Stimulated activated CD8-positive, alpha-beta memory T cell treated with anti-CD3 and anti-CD28 coated beads, Interleukin-2, amount 100 ng/mL, for 48 hours (primary cell): ENCODE data around the gene SH2D6.
"Not testable (repeated sequence)": the region's sequence is repeated elsewhere in the genome, so short reads cannot be mapped to it uniquely, and the experiment has no call there.

Experiments used
- DNase-seq, 2 donors: peaks; one replicate each; pipeline ENCODE4 v3.0.0-alpha.2; 2020; ENCODE audit warnings: low read depth in 2 of 2

The SH2D6 gene

DNA sequence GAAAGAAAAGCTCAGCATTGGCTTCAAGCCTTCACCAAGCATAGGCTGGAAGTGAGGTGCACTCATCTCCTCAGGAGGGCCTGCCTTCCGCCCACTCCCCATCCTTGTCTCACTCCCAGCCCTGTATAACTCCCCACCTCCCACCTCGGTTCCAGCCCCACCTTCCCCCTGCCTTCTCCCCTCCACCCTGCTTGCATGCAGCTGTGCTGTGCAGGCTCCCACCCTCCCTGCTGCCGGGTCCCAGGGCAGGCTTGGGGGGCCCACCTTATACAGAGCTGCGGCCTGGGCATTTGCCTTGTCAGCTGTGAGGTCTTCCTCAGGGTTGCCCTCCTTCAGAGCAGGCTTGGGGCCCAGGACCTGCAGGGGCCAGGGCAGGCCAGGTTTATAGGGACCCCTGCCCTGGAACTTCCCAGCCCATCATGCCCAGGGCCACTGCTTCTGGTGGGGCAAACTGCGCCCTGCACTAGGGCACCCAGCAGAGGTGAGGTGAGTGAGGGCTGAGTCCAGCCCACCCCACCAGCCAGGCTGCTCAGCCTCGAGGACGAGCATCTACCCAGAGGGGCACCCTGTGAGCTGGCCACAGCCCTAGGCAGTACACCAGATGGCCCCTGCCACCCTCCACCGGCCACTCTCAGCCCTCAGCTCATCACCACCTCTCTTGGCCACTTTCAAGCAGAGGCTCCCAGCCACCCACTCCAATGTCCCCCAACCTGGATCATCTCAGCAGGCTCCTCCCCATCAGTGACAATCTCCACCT, 19.9 kb upstream of the SH2D6 start:
- DNase-seq = no peak

DNA sequence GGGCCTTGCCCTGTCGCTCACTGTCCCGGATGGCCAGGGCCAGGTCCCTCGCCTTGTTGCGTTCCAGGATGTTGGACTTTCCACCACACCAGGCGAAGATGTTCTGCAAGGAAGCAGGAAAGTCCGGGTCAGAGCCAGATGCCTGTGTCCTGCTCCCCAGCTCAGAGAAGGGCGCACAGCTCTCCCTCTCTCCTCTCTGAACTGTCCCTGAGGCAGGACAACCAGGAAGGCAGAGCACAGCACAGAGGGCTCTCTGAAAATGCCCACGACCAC, 19.4 kb upstream of the SH2D6 start:
- DNase-seq = no peak

DNA sequence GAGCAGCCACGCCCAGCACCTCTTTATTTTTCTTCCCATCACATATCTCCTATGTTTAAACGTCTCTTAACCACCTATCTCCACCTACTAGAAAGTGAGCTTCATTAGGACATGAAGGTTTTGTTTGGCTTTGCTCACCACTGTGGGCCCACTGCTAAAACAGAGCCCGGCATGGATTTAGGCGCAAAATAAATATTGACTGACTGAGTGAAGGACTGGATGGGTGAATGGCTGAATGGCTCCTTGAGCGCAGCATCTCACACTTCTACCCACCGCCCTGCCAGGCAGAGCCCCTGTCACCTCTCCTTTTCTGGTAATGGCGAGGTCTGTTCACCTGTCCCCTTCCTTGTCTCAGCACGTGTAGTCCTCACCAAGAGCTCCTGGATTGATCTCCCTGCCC, 18.5 kb upstream of the SH2D6 start:
- no peak for DNase-seq

DNA sequence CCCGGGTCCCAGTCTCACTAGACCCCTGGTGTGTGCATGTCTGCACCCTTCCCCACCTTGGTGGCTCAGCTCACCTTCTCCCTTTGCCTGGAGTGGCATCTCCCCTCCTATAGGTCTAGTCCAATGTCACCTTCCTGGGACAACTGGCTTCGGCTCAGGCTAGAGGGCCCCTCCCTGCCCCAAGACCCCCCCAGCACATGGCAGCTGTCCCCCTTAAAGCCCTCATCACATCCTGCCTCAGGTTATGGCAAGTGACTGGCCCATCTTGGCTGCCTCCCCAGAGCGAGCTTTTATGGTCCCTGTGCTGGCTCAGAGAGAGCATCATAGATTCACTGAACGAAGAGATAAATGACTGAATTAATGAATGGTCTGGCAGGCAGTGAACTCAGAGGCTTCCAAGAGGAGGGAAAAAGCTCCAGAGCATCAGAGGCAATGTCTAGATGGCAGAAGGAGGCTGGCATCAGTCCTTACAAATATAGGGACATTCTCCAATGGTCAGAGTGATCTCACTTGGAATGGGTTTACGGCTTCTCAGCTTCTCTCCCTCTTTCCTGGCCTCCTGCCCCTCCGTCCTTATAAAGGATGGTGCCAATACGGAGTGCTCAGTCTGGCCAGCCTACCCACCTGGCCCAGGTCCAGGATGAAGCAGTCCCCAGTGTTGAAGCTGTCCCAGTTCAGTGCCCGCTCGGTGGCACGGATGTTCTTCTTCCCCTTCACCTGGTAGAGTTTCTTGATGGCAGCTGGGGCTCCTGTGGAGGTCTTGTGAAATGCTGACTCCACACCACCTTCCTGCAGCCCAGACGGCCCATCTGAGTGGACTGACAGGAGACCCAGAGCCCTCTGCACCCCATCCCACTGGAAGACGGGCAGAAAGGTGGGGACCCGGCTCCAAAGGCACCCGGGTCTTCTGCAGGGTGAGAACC, 17.7 kb upstream of the SH2D6 start:
- DNase-seq = no peak

DNA sequence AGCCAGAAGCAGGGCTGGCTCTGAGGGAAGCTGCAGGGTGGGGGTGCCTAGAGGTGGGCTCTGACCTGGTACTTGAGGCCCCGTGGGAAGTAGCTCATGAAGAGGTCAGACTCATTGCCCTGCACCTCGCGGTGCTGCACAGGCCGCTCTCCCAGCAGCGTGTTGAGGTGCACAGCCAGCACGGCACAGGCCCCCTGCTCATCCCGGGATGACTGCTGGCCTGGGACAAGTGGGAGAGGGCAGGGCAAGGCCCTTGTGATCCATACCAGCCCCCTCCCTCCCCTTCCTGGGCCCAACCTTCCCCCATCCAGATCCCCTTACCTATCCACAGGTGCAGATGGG, 17.1 kb upstream of the SH2D6 start:
- no peak for DNase-seq

DNA sequence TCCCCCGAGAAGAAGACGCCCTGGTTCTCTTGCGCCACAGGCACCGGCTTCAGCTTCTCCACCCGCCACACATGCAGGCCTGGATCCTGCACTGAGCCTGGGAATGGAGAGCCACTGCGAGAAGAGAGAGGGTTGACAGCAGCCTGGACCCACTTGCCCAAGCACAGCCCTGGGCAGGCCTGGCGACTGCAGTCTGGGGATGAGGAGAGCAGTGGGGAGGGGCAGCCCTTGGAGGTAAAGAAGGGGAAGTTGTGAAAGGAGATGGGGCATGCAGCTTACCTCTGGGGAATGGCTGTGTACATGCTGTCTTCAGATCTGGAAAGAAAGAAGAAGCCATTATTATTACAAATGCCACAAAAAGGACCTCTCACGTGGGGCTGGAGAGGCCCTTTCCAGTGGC, 16.7 kb upstream of the SH2D6 start:
- no peak for DNase-seq

DNA sequence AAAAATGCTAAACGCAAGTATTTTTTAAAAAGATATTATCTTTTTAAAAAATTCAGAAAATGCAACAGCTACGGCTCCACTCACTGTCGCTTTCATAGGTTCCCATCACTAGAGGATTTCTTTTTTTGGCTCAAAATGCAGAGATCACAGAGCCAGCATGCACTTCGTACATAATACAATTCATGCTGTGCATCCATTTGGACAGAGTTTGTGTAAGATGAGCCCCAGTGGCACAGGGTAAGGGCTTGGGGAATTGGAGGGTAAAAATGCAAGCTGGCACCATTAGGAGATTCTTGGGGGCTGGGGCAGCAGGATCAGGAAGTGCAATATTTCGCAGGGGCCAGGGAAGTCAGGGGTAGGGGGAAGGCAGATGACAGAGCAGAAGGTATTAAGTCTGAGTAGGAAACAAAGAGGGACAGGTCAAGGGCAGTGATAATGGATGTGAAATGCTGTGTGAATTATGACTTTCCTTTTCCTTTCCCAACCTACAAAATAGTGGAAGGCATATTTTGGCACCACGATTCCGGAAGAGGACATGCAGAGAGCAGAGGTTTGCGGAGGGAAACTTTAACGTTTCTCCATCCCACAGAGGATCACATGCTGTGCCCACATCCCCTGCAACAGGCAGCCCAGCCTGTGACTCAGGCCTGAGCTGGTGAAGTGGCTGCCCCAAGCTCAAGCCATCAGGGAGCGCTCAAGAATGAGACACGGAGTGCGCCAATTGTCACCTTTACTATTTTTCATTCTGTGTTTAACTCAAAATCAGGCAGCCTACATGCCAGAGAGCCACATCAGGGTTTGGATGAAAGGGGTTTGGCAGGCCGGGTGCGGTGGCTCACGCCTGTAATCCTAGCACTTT, 13.1 kb upstream of the SH2D6 start:
- DNase-seq = peak; percentile 50 to 62

DNA sequence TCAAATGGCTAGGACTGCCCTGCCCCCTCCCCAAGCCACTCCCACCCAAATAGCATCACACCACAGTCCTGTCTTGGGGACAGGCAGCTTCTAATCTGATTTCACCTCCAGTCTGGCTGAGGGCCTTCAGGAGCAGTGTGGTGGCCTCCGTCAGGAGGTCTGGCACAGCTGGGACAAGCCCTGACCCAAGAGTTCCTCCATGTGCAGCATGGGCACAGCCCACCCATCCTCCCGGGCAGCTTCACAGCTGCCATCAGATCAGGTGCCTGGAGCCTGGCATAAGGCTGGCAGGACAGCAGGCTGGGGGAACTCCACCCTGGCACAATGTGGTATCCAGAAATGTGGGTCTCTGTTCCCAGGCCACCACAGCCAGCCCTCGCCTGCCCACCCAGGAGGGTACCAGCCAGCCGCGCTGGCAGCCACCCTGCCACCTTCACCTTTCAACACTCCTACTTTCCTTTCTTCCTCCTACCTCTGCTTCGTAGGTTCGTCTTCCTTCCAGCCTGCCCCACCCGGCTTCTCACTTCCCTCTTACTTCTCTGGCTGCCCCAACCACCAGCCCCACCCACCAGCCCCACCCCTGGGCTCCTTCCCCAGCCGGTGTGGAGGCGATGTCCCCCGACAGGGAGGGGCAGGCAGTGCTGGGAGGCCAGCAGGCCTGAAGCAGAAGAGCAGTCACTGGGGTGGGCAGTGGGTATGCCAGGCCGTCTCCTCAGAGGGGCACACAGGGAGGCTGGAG, 8.5 kb upstream of the SH2D6 start, which contains the start of gene CAPG:
CAPG (minus strand) TSS at position 522 of the 739 bp plus-strand sequence. CDS start 8,221 bp downstream, outside the sequence.
- DNase-seq = peak; percentile 22 to 34

DNA sequence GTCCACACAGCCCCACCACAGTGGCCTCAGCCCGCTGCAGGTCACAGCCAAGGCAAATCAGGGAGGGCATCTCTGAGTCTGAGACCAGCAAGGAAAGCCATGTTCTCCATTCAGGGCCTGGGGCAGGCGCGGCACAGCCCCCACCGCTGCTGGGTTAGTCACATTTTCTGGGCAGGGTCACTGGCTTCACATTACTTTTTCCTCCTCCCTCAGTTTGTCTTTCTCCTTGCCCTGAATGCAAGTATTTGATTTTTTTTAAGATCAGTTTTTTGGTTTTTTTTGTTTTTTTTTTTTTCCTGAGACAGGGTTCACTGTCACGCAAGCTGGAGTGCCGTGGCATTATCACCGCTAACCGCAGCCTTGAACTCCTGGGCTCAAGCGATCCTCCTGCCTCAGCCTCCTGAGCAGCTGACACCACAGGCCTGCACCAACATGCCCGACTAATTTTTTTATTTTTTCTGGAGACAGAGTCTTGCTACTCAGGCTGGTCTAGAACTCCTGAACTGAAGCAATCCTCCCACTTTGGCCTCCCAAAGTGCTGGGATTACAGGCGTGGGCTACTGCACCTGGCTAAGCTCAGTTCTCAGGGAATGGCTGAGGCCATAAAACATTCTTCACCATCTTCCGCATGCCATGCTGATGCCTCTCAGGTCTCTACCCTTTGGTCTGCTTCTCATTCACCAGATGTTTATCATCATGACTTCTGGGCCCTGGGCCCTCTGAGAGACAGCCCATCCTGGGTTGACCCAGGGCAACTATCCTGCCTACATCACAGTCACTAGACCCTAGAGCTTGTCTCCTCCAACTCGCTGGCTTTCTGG, 7.7 kb upstream of the SH2D6 start:
- no peak for DNase-seq

DNA sequence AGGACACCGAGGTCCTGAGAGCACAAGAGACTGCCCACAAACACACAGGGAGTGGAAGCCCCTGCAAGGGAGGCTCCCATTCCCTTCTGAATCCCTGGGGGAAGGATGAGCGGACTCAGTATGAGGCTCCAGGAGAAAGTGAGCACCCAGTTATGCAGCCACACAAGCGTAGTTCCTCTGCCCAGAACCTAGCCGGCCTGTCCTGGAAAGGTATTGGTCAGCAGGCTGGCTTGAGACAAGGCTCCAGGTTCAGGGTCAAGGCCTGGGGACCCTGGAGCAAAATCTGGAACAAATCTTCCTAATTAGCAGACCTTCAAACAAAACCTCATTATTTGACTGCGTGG, 7.1 kb upstream of the SH2D6 start:
- DNase-seq = no peak

DNA sequence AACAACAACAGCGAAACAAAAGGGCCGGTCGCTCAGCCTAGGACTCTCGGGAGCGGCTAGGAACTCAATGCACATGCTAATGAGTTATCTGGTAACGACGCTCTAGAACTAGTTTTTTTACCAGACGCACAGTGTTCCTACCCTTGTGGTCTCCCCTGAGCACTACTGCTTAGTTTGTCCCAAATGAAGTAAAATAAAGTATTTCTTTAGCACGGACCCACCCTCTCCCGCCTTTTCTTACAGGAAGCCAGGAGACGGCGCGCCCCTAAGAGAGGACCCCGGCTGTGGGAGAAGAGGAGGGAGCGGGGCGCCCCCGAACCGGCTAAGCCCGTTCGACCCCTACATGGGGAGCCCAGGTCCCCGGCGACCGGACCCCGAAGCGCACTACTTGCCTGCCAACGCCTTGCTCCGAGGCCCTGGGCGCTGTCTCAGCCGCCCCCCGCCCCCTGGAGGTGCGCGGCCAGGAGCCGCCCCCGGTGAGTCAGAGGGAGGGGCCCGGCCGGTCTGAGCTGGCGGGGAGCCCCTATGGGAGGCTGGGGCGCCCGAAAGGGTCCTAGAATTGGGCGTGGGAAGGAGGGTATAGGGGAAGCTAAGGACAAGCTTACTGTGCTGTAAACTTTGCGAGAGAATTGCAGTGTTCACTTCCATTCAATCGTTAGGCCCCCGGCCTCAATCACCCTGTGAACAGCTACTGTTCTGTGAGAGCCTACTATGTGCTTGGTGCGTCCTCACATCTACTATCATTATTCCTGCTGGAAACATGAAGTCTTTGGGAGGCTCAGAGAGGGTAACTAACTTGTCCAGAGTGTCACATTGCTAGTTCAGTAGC, 4.7 kb upstream of the SH2D6 start:
- DNase-seq = peak in 1 of 2 donors; percentile 54

DNA sequence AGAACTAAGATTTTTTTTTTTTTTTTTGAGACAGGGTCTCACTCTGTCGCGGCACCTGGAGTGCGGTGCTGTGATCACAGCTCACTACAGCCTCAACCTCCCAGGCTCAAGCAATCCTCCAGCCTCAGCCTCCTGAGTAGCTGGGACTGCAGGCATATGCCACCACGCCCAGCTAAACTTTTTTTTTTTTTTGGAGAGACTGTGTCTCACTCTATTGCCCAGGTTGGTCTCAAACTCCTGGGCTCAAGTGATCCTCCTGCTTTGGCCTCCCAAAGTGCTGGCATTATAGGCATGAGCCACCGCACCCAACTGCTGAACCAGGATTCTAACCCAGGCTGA, 4.1 kb upstream of the SH2D6 start:
- DNase-seq = not testable (repeated sequence)

DNA sequence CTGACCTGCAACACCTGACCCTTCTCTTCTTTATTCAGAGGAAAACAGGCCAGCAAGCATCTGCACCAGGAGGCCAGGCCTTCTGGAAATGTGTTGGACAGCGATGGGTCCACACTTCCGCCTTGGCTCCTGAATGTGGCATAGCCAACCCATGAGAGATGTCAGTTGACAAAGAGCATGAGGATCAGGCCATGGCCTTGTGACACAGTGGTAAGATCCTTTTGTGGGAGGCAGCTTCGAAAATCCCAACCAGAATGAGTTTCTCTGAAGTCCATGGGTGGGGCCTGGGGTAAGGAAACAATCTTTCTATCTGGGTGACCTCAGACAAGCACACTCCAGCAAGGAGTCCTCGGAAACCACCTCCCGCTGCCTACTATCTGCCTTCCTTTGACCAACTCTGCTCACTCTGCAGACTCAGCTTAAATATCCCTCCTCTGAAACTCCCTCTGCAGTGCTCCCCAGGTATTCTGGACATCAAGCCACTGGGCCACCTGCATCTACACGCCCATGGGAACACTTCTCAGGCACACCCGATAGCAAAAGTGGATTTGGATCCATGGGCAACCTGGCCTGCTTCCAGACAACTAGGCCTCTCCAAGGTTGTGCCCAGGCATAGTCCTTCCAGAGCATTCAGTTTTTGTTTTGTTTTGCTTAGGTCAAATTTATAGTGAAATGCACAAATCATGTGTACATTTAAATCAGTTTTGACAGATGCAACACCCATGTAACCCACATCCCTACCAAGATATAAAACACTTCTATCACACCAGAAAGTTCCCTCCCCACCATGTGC, 3.6 kb upstream of the SH2D6 start:
- no peak for DNase-seq

DNA sequence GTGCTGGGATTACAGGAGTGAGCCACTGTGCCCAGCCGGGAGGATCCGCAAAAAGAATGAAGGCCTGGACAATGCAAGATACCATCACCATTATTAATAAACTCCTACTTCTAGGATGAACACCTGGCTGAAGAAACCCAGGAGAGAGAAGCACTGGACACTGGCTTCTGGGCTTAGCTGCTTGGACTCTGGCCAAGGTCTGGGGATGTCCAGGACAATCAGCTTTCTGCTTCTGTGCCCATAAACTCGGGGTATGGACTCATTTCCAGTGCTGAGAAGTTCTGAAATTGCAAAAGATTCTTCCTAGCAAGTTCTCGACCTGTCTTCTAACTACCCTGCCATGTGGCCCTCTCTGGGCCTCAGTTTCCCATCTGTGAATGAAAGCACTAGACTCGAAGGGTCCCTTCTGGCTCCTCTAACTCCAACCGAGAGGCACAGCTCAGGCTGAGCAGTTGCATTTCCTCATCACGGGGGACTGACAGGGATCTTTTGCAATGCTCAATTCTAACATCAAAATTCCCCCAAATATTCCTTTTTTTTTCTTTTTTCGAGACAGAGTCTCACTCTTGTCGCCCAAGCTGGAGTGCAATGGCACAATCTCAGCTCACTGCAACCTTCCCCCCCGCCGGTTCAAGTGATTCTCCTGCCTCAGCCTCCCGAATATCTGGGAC, 2.4 kb upstream of the SH2D6 start:
- DNase-seq = no peak

DNA sequence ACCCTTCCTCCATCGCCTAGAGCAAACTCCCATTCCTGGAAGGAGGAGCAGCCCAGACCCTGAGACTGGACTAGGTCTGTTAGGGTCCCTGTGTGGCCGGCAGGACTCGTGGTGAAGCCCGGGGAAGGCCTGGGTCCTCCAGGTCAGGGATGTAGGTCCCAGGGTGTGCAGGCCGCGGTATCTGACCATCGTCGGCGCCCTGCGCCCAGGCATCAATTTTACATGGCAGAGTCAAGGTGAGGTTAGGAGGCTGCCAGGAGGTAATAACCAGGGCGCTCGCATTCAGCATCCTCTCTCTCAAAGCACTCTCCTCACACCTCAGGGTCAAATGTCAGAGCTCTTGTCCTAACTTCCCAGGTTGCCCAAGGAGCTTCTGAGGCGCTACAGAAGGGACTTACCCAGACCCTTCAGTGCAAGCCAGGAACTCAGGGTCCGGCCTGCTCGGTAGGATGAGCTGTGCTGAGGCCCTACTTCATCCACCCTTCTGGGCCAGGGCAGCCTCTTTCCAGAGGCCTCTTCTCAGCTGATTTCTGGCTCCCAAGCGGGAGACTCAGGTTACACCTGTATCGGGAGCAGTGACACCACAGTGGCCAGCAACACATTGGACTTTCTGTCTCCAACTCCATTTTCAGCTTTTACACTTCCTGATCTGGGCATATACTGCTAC, 628 bp downstream of the SH2D6 start:
- DNase-seq = no peak

DNA sequence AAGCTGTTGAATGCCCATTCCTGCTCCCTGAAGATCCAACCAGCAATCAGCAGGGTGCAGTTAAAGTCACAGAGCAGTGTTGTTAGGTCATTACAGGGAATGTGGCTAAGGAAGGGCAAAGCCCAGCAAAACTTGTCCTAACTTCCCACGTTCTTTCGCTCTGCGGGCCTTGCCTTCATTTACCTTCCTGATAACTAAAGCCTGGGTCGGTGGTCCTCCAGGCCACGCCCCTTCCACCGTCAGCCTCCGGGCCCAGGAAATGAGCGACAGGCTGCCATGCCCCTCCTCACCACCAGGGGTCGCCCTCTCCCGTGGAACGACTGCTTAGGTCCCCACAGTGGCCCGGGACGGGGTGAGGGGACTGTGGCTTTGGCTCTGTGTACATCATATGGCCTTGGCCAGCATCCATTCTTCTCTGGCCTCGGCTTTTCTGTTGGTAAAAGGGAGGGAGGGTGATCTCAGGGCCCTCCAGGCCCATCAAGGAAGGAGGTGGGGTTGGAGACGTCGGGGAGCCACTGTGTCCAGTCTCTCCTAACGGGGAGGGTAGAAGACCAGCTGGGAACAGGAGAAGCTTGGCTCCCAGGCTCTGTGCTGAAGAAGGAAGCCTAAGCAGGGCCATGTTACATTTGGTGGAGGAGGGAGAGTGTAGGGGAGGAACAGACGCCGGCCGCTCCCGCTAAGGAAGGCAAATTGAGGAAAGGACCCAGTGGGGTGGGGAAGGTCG, 2.2 kb downstream of the SH2D6 start:
- peak; percentile 79 to 92 for DNase-seq

DNA sequence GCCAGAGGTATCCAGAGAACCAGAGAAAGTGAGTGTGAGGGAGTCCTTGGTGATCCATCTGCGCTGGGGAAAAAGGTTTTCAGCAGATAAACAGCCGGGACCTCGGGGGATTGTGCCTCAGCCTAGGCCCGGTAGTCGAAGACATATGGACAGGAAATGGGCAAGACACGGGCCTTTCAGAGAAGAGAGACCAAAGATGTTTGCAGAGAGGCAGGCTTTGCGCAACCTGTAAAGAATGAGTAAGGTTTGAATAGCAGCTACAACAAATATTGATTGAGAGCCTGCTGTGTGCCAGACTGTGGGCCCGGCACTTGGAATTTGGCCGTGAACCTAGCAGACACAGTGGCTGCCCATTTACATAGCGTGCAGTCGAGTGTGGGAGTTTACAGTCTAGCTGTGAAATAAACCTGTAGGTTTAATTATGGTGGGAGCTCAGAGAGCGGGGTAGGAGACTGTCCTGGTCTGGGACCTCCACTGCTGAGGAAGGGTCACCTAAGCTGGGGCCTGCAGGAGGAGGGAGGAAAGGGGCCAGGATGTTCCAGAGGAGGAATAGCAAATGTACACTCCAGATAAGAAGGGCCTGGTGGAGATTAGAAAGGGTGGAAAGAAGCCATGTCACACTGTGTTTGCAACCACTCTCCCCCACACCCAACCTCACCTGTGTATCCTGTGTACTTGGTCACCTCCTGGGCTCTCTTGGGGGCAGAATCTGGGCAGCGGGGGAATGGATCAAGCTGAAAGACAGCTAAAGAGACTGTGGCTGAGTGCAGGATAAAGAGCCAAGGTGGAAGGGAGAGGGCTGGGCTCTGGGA, 3.0 kb downstream of the SH2D6 start:
- DNase-seq = no peak
